RPMI8226 (cell line): ENCODE data around the gene RERE.
"Not testable (repeated sequence)": the region's sequence is repeated elsewhere in the genome, so short reads cannot be mapped to it uniquely, and the experiment has no call there.

ENCODE experiments used
- DNase-seq: peaks from one replicate; pipeline ENCODE4 v3.0.0-alpha.2; 2015

The RERE gene

DNA sequence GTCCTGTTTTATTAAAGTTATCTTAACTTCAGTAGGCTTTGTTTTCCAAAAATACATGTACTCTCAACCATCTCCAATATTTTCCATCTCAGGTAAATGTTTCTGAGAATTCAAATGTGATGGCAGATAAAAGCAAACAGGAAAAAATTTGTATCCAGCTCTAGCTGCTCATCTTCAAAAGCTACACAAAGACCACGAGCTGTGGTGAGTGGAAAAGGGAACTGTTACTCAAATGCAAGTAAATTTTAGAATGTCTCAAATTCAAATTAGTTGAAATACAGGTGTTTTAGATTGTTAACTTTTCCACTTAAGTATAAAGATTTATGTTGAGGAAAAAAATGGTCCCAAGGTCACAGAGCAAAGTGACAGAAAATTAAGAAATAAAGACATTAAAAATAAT lies 283.5 kb downstream of the RERE start:
- DNase-seq: no peak

- no peak for DNase-seq
These were observed 284.3 kb downstream of the RERE start for GRCh38 chr1:8533124-8533523.

- no peak for DNase-seq
These were observed 287.5 kb downstream of the RERE start for GRCh38 chr1:8529901-8530300.

DNA sequence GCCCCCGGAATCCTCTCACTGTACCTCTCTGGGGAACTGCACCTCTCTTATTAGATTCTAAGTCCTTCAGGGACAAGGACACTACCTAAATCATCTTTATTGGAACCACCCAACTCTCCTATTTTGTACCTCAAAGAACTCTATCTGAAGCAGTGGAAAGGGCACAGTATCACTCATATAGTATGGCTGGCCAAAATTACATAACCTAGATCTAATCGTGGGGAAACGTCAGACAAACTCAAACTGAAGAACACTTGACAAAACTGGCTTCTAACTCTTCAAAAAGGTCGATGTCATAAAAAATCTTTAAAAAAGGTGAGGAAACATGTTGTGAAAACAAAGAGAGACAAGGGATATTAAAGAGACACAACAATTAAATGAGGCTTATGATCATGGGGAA lies 289.5 kb downstream of the RERE start:
- no peak for DNase-seq

- DNase-seq: no peak
These were observed 291.7 kb downstream of the RERE start for GRCh38 chr1:8525558-8526275.

DNA sequence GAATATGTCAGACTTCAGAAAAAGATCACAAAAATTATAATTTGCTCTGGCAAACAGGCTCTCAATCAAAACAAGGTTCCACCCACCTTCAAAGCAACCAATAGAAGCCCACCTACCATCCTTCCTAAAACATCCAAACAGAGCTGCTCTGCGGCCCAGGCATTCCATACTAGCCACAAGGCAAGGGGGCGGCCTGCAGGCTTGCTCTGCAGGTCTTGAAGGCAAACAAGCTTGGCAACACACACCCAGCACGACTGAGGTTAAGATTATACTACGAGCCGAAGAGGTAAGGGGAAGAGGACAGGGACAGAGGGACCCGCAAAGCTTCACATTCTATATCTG lies 292.3 kb downstream of the RERE start:
- no peak for DNase-seq

DNA sequence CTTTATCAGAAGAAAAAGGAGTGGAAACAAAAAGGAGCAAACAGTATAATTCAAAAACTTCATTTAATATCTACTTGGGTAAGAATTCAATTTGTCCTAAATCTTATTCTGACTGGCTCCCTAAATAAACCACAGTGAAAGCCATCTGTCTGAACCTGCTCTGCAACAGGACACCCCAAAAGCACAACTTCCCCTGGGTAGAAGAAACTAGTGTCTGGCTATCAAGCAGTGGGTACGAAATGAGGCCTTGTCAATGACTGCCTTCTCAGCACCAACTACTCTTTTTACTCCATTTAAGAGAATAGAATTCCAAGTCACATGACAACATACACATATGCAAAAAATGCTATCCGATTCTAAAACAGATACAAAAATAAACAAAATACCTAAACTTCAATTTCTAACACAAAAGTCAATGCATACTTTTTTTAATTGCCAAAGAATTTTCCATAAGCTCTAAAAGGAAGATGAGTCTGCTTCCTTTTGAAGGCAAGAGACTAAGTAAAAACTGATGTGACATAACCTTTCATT lies 292.7 kb downstream of the RERE start:
- no peak for DNase-seq

DNA sequence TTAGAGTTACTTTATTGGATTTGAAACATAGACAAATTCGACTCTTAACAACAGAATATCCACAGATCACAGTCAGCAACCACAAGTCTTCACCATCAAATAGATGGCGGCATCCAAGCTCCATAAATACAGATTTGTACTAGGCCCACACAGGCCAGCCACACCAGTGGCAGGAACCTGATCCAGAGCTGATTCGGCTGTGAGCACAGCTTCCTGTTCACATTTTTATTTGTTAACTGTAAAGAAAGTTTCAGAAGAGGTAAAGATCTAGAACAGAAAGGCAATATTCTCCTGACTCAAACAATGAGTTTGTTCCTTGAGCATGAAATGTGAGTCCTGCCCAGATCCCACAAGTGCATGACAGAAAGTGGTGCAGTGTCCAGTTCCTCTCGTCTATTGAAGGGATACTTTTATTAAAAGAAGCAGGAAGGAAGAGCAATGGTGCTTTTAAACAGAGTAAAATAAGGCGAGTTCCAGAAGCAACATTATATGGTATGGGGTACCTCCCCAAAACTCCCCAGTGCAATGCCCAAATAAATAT lies 293.7 kb downstream of the RERE start:
- DNase-seq: no peak

DNA sequence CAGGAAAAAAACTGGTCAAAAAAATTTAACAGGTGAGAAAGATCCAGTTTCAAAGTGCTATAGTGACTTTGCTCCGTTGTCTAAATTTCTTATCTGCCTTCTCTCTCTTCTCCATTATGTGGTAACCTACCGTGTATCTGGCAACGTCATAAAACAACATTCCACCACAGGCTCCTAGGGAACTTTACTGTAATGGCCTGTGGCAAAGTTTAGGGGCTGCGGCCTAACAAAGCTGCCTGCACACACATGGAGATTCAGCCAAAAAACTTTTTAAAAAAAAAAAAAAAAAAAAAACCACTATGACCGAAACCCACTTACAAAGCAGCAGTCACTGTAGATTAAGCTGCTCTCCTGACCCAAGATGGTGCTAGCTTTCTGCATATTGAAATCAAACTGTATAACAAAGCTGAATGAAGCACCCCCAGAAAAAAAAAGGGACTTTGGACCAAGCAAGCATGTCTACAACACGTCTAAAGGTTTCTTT lies 296.9 kb downstream of the RERE start:
- no peak for DNase-seq

GRCh38 chr1:8519167-8519566 lies 298.3 kb downstream of the RERE start:
- no peak for DNase-seq

DNA sequence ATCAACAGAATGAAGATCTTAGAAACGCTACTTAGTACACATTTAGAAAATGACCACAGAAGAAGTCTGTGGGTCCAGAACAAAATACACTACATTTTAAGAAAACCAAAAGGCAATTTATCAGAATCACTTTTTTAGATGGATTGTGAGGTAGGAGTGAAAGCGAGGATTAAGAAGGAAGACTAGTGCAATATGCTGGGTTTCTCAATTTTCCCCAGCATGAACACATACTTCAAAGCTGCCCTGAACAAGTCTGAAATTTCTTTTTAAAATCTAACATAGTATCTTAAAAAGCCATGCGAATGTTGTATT lies 299.0 kb downstream of the RERE start:
- no peak for DNase-seq

- no peak for DNase-seq
These were observed 299.6 kb downstream of the RERE start for GRCh38 chr1:8517661-8518489.

- no peak for DNase-seq
These were observed 300.5 kb downstream of the RERE start for GRCh38 chr1:8516793-8517556.

DNA sequence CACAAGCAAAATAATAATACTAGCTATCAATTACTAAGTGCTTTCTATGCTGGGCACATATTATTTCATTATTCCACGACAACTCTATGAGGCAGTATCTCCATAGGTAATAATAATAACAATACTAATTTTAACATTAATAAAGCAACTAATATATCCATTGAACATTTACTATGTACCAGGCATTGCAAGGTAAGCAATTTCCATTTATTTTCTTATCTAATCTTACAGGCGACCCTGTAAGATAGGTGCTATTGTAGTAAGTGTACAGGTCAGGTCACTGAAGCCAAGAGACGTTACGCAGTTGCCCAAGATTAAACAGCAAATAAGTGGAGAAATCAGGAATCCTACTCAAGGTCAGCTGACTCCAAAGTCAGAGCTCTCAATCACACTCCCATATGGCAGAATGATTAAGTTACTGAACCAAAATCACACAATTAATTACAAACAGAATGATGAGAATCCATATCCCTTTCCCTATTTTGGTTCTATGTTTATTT lies 301.1 kb downstream of the RERE start:
- no peak for DNase-seq

DNA sequence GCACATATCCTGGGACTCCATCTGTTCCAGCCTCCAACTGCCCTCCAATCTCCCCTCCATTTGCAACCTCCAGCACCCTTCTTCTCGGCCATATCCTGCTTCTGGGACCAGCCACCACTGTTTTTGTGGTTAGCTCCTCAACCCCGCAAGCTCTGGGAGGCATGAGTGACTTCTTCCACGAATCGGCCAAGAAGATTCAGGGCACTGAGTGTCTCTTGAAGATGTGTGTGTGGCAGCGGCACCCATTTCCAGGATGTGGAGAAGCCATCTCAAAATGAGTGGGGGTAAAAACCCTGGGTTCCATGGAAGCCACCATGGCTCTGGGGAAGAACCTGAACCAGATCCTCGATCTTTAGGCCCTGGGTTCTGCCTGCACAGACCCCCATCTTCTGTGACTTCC lies 304.9 kb downstream of the RERE start:
- DNase-seq: no peak

DNA sequence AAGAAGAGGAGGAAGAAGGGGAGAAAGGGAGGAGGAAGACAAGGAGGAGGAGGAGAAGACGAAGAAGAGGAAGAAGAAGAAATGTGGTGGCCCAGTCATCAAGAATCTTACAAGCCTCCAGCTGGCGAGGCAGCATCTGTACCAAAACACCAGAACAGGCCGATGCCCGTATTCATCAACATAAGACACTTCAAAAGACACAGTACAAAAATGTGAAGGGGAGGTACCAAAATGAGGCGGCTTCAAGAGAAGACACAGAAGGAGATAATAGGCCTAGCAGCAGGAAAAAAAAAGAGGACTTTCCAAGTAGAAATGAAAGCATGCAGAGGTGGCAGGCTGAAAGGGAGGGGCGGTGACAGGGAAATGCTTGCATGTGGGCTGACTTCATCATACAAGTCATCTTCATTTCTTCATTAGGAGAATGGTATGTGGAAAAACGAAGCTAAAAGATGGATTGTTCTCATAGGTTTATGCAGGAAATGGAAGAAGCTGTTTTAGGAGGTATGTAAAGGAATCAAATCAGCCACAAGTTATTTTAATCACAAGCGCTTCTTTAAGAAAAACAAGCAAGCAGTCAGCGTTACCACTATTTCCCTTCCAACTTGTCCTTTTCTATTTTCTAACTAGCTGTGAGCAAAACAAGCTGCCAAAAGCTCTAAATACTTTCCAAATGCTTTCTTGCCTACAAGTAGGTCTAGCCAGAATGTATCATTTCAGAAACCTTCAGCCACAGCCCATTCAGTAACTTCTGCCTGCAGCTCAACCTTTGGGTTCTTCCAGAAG lies 307.2 kb downstream of the RERE start:
- DNase-seq: no peak

DNA sequence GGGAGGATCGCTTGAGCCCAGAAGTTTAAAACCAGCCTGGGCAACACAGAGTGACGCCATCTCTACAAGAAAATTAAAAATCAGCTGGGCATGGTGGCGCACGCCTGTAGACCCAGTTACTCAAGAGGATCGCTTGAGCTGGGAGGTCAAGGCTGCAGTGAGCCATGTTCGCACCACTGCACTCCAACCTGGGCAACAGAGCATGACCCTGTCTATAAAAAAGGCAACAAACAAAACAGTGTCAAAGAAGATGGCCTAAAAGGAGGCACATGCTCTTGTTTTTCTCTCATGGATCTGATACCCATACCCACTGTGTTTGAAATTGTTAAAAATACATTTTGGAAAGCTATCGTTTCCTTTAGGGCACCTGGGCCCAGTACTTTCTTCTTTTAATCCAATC lies 307.9 kb downstream of the RERE start:
- no peak for DNase-seq

DNA sequence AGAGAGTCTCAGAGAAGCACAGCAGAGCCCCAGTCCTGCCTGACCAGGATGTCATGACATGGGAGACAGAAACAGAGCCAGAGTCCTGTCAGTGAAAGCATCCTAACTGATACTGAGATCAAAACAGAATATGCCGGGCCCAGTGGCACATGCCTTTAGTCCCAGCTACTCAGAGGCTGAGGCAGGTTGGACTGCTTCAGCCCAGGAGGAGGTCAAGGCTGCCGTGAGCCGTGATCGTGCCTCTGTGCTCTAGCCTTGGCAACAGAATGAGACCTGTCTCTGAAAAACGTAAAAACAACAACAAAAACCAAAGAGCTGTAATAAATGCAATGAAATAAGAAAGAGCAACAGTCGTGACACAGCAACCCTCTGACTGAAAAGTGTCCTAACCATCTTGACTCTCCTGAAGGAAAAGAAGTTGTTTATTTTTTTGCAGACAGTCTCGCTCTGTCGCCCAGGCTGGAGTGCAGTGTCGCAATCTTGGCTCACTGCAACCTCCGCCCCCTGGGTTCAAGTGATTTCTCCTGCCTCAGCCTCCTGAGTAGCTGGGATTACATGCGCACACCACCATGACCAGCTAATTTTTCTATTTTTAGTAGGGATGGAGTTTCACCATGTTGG lies 310.3 kb downstream of the RERE start:
- no peak for DNase-seq

DNA sequence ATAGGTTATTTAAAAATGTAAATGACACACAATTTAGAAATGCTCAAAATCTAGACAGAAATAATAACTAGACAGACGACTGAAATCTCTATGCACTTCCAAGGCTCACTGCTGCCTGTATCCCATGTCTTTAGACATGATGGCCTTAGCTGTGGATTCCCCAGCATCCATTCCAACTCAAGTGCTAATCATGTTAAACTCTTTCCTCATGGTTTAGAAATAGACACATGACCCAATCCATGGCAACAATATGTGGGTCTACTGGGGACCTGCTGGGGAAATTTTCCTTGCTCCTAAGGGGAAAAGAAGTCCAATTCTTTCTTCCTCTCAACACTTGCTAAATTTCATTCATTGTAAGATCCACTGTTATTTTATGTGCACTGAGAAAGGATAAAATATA lies 311.0 kb downstream of the RERE start:
- no peak for DNase-seq

GRCh38 chr1:8503842-8504241 lies 313.6 kb downstream of the RERE start:
- no peak for DNase-seq

DNA sequence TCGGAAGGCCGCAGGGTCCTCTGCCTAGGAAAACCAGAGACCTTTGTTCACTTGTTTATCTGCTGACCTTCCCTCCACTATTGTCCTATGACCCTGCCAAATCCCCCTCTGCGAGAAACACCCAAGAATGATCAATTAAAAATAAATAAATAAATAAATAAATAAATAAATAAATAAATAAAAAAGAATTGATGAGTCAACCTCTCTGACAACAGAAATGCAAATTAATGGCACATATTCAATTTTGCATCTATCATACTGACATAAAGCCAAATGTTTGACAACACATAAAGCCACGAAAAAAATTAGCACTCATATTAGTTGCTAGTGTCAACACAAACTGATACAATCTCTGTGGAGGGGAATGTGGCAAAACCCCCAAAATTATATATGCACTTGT lies 314.5 kb downstream of the RERE start:
- not testable (repeated sequence) for DNase-seq
